ENCODE data around the gene CCND2.
A peak's percentile ranks its signal among the peaks of the same experiment; 100 is the strongest.

The CCND2 gene

DNA sequence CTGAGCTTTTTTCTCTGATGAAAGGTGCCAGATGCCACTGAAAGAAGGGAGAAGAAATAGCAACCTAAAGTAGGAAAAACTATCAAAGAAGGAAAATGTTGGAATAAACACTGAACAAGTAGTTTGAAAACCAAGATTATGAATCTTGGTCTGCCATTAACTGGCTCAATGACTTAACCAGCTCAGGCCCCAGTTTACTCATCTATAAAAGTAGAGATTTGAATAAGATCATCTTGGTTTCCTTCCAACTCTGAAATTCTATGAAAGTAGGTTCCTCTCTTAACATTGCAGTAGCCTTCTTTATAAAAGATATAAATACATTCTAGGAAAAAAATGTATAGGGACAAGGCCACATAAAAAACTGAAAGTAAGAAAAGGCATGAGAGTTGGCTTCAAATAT lies 16.1 kb upstream of the CCND2 start:
- DNase-seq = no peak

DNA sequence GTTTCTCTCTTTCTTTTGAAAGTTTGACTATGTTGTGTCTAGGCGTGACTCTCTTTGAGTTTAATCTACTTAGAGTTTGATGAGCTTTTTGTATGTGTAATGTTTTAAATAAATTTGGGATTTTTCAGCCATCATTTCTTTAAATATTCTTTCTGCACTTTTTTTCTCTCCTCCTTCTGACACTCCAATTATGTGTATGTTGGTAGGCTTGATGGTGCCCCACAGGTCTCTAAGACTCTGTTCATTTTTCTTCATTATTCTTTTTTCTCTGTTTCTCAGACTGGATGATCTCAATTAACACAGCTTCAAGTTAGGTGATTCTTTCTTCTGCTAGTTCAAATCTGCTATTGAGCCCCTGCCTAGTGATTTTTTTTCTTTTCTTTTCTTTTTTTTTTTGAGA lies 14.5 kb upstream of the CCND2 start:
- DNase-seq = no peak

DNA sequence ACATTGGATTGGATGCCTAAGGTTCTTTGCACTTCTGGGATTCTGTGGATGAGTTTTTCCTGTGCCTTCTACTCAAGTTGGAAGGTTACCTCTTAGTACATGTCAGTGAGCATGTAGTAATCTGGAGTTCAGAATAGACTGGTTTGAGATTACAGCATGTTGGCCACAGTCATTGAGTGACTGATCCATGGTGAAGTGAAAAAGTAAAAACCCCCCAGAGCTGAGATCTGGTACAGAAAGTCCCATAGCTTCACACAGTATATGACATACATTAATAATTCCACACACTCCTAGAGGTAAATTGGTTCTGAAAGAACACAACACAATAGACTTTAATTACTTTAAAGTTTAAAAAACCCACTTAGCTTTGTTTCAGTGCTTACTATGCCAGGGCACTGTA lies 11.9 kb upstream of the CCND2 start:
- DNase-seq = no peak

DNA sequence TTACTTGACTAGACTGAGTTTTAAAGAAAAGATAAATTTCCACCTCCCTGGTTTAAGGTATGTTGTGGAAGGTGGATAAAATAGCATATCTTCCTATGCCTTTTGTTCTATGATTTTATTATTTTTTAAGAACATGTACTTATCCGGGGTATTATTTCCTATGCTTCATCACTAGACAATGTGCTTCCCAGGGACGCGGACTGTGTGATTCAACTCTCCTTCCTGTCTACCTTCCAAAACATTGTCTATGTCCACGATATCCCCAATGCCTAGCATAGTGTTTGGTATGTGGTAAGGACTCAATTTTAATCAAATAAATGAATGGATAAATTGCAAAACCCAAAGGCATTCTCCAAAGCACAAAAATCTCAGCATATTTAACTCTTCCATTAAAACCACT lies 8.3 kb upstream of the CCND2 start:
- no peak for DNase-seq

DNA sequence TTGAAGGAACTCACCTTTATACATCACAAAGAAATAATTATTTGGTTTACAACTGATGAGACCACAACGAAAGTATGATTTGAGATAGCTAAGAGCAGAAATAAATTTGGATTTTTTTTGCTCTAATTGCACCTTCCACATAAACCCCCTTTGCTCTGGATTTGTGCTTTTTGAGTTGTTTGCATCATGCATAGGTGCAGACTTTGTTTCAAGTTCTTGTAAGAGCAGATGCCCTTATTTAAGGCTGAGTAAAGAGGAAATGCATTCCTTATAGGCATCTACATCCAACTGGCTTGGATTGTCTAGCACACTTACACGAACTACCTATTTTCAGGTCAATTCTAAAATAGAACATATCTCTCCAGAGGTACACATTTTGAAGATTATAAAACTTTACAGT lies 6.6 kb upstream of the CCND2 start:
- DNase-seq = no peak

DNA sequence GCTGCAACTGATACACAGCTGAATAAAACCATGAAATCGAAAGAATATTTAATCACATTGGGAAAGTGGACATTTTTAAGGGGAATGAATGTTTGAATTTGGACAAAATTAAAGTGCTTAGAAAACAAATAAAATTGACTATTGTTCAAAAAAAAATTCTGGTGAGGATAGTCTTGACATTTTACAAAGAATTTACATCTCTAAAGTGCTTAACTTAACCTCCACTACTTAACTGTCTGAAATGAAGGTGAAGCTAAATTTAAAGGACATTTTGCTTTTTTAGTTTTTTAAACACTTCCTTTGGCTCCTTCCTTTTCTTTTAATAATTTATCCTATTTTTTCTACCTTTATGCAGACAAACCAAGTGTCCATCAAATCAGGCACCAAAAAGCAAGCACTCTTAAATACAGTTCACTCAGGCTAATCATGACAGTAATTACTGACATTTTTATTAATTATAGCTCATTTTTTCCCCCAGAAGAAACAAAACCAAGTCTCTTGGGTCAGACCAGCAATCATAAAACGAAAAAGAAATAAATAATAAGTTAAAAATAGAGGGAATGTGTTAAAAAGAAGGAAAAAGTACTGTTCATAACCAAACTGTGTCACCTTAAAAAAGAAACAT lies 5.7 kb upstream of the CCND2 start:
- DNase-seq = no peak

DNA sequence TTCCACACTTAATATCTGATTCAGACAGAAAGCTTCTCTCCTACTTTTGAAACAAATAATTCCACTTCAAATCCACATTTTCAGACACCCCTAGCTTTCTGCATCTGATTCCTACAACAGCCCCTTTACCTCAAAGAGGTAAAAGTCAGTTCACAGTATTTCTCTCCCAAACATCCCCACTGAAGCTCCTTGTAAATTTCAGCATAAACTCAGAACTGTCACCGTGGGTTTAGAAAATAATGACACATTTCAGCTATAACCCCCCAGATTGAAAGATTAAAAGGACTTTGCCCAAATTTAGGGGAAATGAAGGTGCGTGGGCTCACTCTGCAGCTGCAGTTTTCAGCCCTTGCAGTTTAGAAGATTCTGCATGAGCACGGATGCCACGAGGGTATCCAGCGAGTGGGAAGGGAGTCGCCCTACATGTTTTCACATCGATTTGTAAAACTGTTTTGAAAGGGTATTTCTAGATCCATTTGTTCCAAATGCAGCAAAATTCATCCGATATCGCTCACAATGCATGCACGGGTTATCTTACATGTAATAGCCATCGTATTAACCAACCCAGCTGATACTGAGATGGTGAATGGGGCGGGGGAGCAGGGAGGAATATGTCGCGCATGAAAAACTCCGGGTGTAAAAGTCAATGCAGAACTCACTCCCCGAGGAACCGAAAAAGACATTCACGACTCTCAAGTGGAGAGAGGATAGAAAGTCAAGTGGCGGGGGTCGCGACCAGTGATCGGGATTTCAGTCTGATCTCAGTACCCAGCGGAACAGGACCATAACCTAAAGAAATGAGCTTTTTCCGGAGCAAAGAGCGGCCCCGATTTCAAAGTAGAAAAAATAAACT lies 5.0 kb upstream of the CCND2 start:
- DNase-seq = no peak

DNA sequence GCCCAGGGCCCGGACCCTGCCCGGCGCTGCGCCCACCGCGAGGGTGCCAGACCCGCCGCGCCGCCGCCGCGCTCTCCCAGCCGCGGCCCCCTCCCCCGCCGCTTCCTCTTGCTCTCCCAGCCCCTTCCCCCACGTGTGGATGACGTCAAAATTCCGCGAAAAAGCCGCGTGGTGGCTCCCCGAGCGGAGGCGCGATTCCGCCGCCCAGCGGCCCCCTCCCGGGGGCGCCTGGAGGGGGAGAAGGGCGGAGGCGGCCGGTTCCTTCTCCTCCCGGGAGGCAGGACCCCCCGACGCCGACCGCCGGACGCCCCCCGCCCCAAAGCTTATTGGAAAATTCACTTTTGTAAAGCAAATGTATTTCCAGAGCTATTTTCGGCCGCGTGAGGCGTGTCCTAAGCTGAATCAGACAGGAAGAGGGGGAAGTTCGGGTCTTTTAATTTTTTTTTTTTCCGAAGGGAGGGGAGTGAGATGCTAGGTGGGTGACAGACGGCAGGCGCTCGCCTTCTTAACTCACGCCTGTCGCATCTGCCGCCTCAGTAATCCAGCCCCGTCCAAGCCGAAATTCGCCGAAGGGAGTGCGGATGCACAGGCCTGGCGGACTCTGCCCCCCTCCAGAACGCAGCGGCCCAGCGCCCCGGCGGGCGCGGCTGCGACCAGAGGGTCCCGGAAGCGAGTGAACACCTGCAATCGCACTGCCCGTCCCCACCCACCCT lies 4.1 kb upstream of the CCND2 start:
- DNase-seq = peak; percentile 19 to 73

DNA sequence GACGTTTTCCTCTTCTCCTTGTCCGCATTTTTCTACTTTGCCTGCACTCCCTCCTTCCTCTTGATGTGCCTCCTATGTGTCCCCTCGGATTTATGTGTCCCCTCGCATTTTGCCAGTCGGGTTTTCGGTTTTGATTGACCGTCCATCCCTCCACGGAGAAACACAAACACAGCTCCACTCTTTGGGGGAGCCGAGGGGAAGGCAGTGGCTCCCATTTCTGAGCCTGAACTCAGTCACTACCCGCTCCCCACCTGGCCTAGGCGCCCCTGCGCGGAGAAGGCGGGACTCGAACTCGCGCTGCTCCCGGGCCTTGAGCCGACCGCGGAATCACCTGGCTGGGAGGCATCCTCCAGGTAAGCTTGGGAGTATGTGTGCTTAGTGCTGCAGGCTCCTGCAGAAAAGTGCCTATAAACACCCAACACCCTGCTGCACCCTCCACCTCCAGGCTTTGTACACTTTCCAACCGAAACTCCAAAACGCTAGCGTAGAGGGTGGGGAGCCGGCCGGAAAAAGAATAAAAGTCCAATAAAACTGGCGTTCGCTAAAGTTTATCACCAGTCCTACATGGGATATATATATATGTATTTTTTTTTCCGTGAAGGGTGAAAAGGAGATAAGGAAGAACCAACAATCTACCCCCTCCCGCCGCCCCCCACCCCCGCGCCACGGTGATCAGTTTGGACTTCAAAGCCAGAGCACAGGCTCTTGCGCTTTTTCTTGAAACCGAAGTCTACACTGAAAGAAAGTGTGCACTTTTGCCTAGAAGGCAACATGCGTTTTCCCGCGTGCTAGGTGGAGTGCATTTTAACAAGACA lies 3.3 kb upstream of the CCND2 start:
- DNase-seq = no peak

DNA sequence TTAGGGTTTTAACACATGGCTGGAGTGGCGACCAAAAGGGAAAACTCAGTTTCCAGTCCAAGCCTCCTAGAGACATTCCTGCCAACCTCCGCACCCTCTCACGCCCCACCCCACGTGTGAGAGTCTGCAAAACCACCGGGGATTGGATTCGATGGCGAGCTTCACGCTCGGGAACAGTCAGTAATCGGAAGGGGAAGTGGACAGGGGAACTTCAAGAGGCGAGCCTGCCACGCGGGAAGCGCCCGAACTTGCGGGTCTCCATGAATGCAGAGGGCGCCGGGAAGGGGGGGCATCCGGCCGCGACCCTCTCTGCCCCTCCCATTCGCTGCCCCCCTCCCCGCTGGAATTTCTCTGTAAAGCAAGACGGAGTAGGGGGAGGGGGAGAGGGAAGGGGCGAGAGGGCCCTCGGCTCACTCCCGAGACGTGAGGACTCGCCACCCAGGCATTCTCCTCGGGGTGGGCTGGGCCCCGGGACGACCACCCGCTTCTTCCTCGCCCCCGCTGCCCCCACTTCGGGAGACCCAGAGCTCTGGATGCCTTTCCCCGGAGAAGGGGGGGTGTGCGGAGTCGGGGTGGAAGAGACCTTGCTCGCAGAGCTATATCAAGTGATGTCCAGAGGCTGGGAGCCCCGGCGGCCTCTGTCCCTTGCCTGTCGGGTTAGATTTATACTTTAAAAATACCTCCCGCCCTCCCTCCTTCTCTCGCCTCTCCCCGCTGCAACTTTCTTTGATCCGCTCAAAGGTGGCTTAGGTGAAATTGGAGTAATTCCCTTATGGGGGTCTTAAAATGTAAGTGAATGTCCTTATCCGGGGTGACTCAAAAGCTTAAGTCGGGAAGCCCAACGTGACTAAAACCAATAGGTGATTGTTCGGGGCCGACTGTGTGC lies 2.5 kb upstream of the CCND2 start:
- peak in 1 of 2 experiments; percentile 21 for DNase-seq

DNA sequence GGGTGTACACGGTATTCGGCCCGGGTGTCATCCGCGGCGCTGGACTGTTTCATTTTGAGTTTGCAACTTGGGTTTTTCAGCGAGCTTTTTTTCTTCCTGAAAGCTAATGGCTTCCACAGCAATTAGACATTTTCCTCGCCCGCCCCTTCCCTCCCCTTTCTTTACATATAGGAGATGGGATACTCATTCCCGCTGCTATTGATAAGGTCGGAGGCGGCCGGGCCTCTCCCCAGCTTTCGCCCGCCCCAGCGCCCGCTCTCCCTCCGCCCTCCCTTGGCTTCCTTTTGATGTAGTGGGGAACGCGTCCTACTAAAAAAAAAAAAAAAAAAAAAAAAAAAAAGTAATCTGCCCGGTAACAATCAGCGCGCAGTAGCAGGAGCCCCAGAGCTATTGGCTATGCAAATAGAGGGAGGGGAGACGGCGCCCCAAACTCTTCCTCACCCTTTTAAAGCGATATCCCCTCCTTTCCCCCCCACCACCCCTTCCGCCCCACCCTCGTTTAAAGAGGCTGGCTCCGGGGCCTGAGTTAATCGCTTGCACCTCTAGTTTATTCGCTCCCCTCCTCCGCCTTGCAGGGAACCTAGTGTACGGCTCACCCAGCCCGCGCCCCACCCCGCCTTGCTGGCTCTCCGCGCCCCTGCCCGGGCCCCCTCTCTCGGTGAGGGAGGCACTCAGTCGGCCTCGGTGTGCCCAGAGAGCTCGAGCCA lies 1.7 kb upstream of the CCND2 start:
- peak; percentile 67 to 75 for DNase-seq

DNA sequence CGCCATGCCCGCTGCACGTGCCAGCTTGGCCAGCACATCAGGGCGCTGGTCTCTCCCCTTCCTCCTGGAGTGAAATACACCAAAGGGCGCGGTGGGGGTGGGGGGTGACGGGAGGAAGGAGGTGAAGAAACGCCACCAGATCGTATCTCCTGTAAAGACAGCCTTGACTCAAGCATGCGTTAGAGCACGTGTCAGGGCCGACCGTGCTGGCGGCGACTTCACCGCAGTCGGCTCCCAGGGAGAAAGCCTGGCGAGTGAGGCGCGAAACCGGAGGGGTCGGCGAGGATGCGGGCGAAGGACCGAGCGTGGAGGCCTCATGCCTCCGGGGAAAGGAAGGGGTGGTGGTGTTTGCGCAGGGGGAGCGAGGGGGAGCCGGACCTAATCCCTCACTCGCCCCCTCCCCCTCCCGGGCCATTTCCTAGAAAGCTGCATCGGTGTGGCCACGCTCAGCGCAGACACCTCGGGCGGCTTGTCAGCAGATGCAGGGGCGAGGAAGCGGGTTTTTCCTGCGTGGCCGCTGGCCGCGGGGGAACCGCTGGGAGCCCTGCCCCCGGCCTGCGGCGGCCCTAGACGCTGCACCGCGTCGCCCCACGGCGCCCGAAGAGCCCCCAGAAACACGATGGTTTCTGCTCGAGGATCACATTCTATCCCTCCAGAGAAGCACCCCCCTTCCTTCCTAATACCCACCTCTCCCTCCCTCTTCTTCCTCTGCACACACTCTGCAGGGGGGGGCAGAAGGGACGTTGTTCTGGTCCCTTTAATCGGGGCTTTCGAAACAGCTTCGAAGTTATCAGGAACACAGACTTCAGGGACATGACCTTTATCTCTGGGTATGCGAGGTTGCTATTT lies 914 bp upstream of the CCND2 start:
- peak; percentile 60 to 65 for DNase-seq

DNA sequence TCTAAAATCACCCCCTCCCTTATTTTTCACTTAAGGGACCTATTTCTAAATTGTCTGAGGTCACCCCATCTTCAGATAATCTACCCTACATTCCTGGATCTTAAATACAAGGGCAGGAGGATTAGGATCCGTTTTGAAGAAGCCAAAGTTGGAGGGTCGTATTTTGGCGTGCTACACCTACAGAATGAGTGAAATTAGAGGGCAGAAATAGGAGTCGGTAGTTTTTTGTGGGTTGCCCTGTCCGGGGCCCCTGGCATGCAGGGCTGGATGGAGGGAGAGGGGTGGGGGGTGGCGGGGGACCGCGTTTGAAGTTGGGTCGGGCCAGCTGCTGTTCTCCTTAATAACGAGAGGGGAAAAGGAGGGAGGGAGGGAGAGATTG lies 300 bp upstream of the CCND2 start:
- no peak for DNase-seq

DNA sequence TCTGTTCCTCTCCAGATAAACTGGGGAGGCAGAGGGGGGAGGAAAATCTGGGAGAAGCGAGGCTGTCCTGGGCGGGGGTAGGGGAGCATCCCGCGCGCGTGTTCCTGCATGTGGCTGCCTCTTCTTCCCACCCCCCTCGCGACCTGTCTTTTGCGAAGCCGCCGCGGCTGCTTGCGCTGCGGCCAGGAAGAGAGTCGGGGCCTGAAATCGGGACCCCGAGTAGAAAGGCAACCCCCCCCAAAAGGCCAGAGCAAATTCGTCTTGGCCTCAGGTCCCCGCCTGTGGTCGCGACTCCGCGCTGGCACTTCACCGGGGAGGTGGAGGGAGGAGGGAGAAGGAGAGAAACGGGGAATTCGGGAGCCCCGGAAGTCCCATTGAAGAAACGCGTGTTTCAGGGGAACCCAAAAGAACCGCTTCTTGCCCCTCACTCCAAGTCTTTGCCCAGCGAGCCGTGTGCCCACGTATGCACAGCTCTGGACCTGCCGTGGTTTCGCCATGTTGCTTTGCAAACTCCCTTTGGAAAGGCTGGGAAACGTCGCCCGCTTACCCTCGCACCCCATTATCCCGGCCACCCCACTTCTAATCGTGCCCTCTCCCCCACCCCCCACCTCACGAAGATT lies 944 bp downstream of the CCND2 start:
- DNase-seq = no peak

DNA sequence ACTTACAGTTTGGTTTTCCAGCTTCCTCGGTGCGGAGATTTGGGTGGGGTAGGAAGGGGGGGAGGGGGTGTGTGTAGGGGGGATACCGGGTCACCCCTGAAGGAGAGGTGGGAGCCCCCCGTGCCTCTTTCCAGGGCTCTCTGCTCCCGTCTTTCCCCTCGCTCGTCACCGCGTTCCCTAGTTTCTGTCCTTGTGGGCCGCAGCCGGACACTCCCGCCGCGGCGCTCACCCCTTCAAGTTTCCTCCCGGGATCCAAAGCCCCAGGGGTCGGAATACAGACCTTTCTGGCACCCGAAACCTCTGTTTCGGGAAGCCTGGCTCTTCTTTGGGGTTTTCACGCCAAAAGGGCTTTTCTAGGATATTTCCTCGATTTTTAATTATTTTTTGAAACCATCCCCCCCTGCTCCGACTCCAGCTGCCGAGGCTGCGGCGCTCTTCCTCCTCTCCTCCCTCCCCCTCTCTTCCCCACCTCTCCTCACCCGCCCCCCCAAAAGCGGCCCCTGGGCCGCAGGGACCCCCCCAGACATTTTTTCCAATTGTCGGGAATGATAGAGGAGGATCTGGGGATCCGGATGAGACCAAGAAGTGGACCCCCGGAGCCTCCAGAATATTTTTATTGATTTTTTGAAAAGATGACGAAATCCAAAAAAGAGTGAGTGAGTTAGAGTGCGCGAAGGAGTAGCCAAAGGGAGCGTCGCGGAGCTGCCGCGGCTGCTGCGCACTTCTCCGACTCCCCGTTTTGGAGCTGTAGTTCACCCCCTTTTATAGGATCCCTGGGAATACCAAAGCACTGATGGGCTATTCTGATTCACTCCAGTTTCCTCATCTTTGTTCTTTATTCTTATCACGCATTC lies 1.7 kb downstream of the CCND2 start:
- no peak for DNase-seq

DNA sequence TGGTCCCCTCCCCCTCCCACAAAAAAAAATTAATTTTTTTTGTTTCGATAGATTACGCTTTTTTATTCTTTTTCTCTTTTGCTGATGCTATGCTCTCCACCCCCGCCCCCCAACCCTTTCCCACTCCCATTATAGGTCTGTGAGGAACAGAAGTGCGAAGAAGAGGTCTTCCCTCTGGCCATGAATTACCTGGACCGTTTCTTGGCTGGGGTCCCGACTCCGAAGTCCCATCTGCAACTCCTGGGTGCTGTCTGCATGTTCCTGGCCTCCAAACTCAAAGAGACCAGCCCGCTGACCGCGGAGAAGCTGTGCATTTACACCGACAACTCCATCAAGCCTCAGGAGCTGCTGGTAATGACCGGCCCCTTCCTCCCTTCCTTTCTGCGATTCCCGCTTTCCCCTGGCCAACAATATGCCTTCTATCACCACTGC lies 2.3 kb downstream of the CCND2 start:
- no peak for DNase-seq

DNA sequence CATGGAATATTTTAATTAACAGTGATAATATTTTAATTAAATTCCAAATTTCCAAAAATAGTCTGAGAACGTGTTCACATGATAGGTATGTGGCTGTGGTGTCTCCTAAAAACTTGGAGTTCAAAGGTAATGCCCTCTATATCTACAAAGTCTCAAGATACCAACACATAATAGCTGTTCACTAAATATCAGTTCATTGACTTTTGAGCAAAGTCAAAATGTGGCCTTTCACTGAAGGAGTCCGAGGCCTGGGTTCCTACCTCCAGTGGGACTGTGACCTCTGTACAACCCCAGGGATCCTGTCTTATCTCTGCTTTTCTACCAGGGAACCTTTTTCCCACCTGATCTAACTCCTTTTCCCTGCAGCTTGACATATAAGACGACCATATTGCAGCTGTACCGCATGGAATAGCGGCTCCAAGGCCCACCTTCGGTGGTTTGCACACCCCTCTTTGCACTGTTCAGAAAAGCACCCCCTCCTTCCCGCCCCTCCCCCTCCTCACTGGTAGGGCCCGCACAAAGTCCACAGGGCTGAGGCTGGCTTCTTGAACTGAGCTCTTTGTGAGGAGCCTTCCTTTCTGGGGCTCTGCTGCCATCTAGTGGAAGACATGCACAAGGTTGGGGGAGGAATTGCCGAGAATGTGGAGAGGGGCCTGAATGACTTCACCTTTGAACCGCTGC lies 3.1 kb downstream of the CCND2 start:
- peak; percentile 95 to 97 for DNase-seq

DNA sequence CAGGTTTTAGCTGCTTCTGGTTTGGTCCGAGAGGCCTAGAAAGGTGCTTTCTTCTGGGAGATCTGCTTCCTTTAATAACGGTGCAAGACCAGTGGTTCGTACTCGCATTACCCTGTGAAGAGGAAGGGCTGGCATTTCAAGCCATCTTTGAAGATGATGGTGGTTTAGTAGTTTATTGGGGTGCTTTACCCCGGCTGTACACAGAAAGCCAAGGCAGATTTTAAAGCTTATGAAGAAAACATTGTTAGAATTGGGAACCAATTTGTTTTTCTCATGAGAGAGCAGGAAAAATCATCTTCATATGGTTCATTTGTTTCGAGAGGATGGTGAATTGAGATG lies 3.6 kb downstream of the CCND2 start:
- no peak for DNase-seq

Measured in NCI-H446 (cell line).